K562 (cell line): ENCODE results near the gene RORB.

Experiments
- ARID4B ChIP-seq: sonication (generic); formaldehyde crosslinking; IDR thresholded peaks from 2 replicates; pipeline ENCODE4 v1.8.0; 2022; ENCODE audit warnings: mild to moderate bottlenecking, missing genetic modification reagents
- GATA2 ChIP-seq: sonication (generic); formaldehyde crosslinking; IDR thresholded peaks from 2 replicates; pipeline ENCODE4 v1.4.0; 2020; ENCODE audit warnings: mild to moderate bottlenecking, missing genetic modification reagents
- MYNN ChIP-seq, 2 experiments: sonication (generic); formaldehyde crosslinking in 1 of 2; IDR thresholded peaks; 2 replicates each; pipeline versions ENCODE4 v1.5.0 to v1.6.1; 2016 to 2020; ENCODE audit warnings: antibody characterized with exemption in 1 of 2, missing genetic modification reagents in 1 of 2
- NRF1 ChIP-seq, 2 experiments: fragments of 450-650 bp; IDR thresholded peaks in 1 of 2; conservative IDR thresholded peaks in 1 of 2; 2 replicates each; pipeline ENCODE4 v1.6.1; 2014; ENCODE audit warnings: mild to moderate bottlenecking in 2 of 2
- PHB2 ChIP-seq: fragments of 450-650 bp; IDR thresholded peaks from 2 replicates; pipeline ENCODE4 v1.6.1; 2017; ENCODE audit warnings: low read depth
- TBL1XR1 ChIP-seq, 2 experiments: IDR thresholded peaks; 2 replicates each; pipeline ENCODE4 v1.6.1; 2012; ENCODE audit warnings: improper control_type of control experiment in 2 of 2, low read length in 2 of 2, mild to moderate bottlenecking in 1 of 2
- TEAD2 ChIP-seq: fragments of 450-650 bp; IDR thresholded peaks from 2 replicates; pipeline ENCODE4 v1.6.1; 2016; ENCODE audit warnings: missing genetic modification characterization, control low read depth, missing compliant biosample characterization
- ZNF274 ChIP-seq: IDR thresholded peaks from 2 replicates; pipeline ENCODE4 v1.6.1; 2011; ENCODE audit warnings: low read depth, mild to moderate bottlenecking, low read length, moderate library complexity, borderline replicate concordance
- ZNF507 ChIP-seq: conservative IDR thresholded peaks from 2 replicates; pipeline ENCODE4 v1.6.1; 2017; ENCODE audit warnings: missing genetic modification characterization, missing compliant biosample characterization
- ZNF589 ChIP-seq: fragments of 200-800 bp; sonication (Bioruptor generic); IDR thresholded peaks from 2 replicates; pipeline ENCODE4 v1.6.1; 2016; ENCODE audit warnings: low read depth, missing genetic modification characterization, missing compliant biosample characterization

- TF ChIP-seq ZNF507 (tag) (no peak), ARID4B (CRISPR knock-in tag) (no peak), TEAD2 (tag) (no peak), MYNN (IDR thresholded peaks at IDR 0.05) (no peak), MYNN (CRISPR knock-in tag; IDR thresholded peaks at IDR 0.05) (no peak), ZNF274 (no peak), TBL1XR1 (IDR thresholded peaks at IDR 0.05; ENCODE audit: low read length in 2 of 2) (no peak), ZNF589 (CRISPR knock-in tag) (no peak), PHB2 (no peak), GATA2 (CRISPR knock-in tag) (no peak), NRF1 (conservative IDR thresholded peaks at IDR 0.05 in 1 of 2, IDR thresholded peaks at IDR 0.05 in 1 of 2) (no peak)
These were observed 200.4 kb downstream of the RORB start for GRCh38 chr9:74697535-74697934.
